ENCODE results near the gene MEN1.

GRCh38 chr11:64759722-64760719, 50.3 kb downstream of the MEN1 start, which contains the start of gene PYGM:
- TF ChIP-seq CTCF (IDR thresholded peaks at IDR 0.05) (no peak), POLR2A (IDR thresholded peaks at IDR 0.05) (no peak)
